Activated B cell treated with CpG ODN at 0.5 μM for 24 hours (primary cell): ENCODE data around the gene ACVRL1. TPM values are rescaled to one million over a fixed set of nuclear protein-coding genes. Genes with fewer than 3 reads are reported as not detected.

ENCODE experiments used
- ATAC-seq: fragments of 200-7000 bp; cut with Tn5 transposase; one replicate; pipeline ENCODE4 v1.10.0; 2021; ENCODE audit warnings: low read depth, mild to moderate bottlenecking, moderate library complexity
- CTCF ChIA-PET: fragments of 350-600 bp; sonication (Branson Sonifier 250); formaldehyde crosslinking; loops from one replicate; lab custom pipeline; 2021; ENCODE audit warnings: antibody characterized with exemption; lab: Charles Lee
- POLR2A ChIA-PET: fragments of 350-600 bp; sonication (Branson Sonifier 250); formaldehyde crosslinking; loops from one replicate; lab custom pipeline; 2021; ENCODE audit warnings: antibody characterized with exemption; lab: Charles Lee
- DNase-seq: peaks from one replicate; pipeline ENCODE4 v3.0.0; 2022
- H3K27ac Mint-ChIP-seq: one replicate; pipeline ENCODE4 v1.8.0; 2020; ENCODE audit warnings: mixed read lengths
- H3K27me3 Mint-ChIP-seq: one replicate; pipeline ENCODE4 v1.8.0; 2021; ENCODE audit warnings: mixed read lengths
- H3K36me3 Mint-ChIP-seq: one replicate; pipeline ENCODE4 v1.8.0; 2021; ENCODE audit warnings: low read depth, mixed read lengths
- H3K4me1 Mint-ChIP-seq: one replicate; pipeline ENCODE4 v1.8.0; 2021; ENCODE audit warnings: mixed read lengths
- H3K4me3 Mint-ChIP-seq: one replicate; pipeline ENCODE4 v1.8.0; 2020; ENCODE audit warnings: mild to moderate bottlenecking, mixed read lengths
- H3K9me3 Mint-ChIP-seq: one replicate; pipeline ENCODE4 v1.8.0; 2020; ENCODE audit warnings: mixed read lengths
- intact Hi-C: fragments of 100-400 bp; cut with micrococcal nuclease; formaldehyde crosslinking; loops from one replicate; pipeline ENCODE4 v1.15.1; 2024
- total RNA-seq: library from RNA; stranded (reverse); gene quantifications from 2 replicates; pipeline ENCODE4 v1.2.3, GENCODE V29; 2022
- TF ChIP-seq, protein P1 (sequence below): fragments of 200-600 bp; IDR thresholded peaks from one replicate; pipeline ENCODE4 v1.8.0; 2022; ENCODE audit warnings: antibody characterized with exemption, mild to moderate bottlenecking

Gene ACVRL1
- total RNA-seq, 1 donor from 2014 or later = not detected

DNA sequence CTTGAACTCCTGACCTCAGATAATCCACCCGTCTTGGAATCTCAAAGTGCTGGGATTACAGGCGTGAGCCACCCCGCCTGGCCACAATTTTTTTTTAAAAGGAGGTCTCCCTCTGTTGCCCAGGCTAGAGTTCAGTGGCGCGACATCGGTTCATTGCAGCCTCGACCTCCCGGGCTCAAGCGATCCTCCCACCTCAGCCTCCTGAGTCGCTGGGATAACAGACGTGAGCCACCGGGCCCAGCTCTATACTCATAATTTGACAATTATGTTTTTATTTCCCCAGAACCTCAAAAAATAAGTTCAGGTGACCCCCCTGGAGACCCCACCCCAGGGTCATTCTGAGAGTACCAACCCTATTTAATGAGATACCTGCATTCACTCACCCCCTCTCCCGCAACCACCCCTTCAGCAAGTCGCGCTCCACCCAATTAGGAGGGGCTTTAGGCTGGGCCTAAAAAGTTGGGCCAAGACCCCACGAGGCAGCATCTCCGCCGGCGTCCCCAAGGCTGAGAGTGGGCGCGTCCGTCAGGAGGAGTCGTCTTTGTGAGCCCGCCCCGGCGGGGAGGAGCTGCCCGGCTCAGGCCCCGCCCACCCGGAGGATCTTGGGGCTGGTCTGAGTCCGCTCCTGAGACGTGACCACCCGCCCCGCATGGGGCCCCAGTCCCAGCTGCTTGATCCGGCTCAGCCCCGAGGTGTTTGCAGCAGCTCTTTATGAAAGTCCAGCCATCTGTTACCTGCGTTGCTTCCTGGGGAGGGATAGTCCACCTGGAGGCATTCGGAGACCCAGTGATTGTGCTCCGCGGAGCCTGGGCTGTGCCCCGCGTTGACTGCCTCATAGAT lies 19.6 kb upstream of the ACVRL1 start, which contains the start of gene ANKRD33:
Gene ANKRD33, plus strand, starts transcription at position 628 of the 840 bp plus-strand sequence. Its CDS starts 84 bp downstream, at position 712.
- H3K27me3 Mint-ChIP-seq = peaks cover 1% of the 10 kb centered on the region
- peaks cover 3% of the 10 kb centered on the region for H3K9me3 Mint-ChIP-seq
- no peaks in the 10 kb centered on the region for H3K36me3 Mint-ChIP-seq
- intact Hi-C loops = loop anchor here (5.0 kb wide), 1 partner anchor 35 kb away; no protein-coding TSS in a partner anchor
- no peak for ATAC-seq
- peaks cover 11% of the 10 kb centered on the region for H3K4me1 Mint-ChIP-seq
- H3K27ac Mint-ChIP-seq = no peak within 1 kb of the TSS
- no peak within 1 kb of the TSS for H3K4me3 Mint-ChIP-seq
- TF ChIP-seq, protein P1, sequence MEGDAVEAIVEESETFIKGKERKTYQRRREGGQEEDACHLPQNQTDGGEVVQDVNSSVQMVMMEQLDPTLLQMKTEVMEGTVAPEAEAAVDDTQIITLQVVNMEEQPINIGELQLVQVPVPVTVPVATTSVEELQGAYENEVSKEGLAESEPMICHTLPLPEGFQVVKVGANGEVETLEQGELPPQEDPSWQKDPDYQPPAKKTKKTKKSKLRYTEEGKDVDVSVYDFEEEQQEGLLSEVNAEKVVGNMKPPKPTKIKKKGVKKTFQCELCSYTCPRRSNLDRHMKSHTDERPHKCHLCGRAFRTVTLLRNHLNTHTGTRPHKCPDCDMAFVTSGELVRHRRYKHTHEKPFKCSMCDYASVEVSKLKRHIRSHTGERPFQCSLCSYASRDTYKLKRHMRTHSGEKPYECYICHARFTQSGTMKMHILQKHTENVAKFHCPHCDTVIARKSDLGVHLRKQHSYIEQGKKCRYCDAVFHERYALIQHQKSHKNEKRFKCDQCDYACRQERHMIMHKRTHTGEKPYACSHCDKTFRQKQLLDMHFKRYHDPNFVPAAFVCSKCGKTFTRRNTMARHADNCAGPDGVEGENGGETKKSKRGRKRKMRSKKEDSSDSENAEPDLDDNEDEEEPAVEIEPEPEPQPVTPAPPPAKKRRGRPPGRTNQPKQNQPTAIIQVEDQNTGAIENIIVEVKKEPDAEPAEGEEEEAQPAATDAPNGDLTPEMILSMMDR = no peak
- DNase-seq = no peak
- POLR2A ChIA-PET = no interaction called here
- CTCF ChIA-PET = no interaction called here

DNA sequence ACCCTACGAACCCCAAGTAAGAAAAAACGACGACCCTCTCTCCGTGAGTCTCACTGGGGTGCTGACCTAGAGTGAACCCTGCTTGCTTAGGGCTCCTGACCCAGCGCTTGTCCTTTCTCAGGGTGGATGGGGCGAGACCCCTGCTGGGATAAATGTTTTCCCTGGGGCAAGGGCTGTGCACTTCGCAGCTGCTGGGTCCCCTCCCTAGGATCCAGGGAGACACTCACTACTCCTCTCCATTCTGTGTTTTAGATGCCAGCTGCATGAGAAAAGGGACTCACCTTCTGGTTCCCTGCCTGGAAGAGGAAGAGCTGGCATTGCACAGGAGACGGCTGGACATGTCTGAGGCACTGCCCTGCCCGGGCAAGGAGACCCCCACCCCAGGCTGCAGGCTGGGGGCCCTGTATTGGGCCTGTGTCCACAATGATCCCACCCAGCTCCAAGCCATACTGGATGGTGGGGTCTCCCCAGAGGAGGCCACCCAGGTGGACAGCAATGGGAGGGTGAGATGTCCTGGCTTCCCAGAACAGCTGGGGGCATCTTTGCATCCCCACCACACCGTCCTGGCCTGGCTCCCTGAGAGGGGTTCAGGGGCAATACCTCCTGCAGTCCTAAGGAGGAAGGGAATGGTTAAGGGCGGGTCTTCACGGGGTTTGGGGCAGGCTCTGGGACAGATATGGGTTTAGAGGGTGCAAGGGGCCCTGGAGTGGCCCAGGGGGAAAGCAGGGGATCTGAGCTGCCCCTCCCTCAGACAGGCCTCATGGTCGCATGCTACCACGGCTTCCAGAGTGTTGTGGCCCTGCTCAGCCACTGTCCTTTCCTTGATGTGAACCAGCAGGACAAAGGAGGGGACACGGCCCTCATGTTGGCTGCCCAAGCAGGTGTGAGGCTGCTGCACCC lies 18.7 kb upstream of the ACVRL1 start:
- ChIA-PET POLR2A (no interaction called here), CTCF (no interaction called here)
- peaks cover 3% of the 10 kb centered on the region for H3K9me3 Mint-ChIP-seq
- DNase-seq (no peak), ATAC-seq (no peak)
- H3K27ac Mint-ChIP-seq = no peak overlapping the region
- H3K36me3 Mint-ChIP-seq = no peaks in the 10 kb centered on the region
- peaks cover 11% of the 10 kb centered on the region for H3K4me1 Mint-ChIP-seq
- peaks cover 3% of the 10 kb centered on the region for H3K27me3 Mint-ChIP-seq
- no peak overlapping the region for H3K4me3 Mint-ChIP-seq
- TF ChIP-seq, protein P1 = no peak
- intact Hi-C loops = loop anchor here (5.0 kb wide), 1 partner anchor 34 kb away; no protein-coding TSS in a partner anchor

DNA sequence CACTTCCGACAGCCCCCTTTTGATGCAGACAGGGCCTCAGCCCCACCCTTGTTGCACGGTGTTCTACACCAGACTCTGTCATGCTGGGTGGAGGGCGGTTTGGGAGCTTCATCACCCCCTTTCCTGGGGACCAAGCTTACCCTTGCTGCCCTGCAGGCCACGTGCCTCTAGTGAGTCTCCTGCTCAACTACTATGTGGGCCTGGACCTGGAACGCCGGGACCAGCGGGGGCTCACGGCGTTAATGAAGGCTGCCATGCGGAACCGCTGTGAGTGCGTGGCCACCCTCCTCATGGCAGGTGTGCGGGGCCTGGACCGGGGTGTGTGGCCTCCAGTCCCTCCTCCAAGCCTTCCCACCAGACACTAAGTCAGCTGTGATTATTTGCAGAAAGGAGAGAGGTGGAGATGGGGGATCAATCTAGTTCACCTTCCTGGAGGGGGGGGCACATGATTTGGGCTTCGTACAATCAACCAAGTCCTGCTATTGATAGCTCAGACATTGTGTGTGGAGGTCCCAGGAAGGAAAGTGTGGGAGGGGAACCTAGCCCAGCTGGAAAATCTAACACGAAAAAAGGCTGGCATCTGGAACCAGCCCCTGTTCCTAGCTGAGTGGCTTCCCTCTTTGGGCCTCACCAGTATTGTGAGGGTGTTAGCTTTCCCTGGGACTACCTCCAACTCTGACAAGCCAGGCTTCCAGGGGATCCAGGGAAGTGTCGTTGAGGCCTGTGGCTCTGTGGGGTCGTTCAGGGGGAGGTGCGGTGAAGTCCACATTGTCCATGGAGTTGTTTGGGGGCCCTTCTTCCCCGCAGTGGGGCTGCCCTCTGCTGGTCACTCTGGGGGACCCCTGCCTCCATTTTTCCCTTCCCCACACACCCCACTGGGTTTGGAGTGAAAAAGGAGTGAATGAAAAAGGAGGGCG lies 17.8 kb upstream of the ACVRL1 start:
- H3K36me3 Mint-ChIP-seq = no peaks in the 10 kb centered on the region
- DNase-seq (no peak), ATAC-seq (no peak)
- no peak overlapping the region for H3K4me3 Mint-ChIP-seq
- peaks cover 3% of the 10 kb centered on the region for H3K9me3 Mint-ChIP-seq
- no peak overlapping the region for H3K27ac Mint-ChIP-seq
- ChIA-PET POLR2A (no interaction called here), CTCF (interaction anchor here (0.6 kb wide), 1 partner anchor 14 kb away, joined by 3 read pairs; no protein-coding TSS in a partner anchor)
- peaks cover 3% of the 10 kb centered on the region for H3K27me3 Mint-ChIP-seq
- peaks cover 11% of the 10 kb centered on the region for H3K4me1 Mint-ChIP-seq
- intact Hi-C loops = loop anchor here (5.0 kb wide), 1 partner anchor 33 kb away; no protein-coding TSS in a partner anchor
- TF ChIP-seq, protein P1 = no peak

DNA sequence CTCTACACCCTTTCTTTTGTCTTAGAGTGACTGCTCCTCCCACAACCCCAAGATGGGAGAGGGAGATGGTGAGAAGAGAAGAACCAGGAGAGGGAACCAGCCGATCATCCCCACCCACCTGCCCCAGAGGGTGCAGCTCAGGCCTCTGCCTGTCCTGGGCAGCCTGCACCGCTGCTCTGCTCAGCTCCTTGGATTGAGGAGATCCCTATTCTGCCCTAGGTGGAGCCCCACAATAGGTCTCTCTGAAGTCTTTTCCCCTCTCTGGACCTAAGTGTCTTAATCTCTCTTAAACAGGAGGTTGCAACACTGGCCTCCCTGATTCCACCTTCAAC lies 17.2 kb upstream of the ACVRL1 start:
- Mint-ChIP-seq H3K27me3 (peaks cover 3% of the 10 kb centered on the region), H3K4me3 (no peak overlapping the region), H3K4me1 (peaks cover 11% of the 10 kb centered on the region), H3K27ac (no peak overlapping the region), H3K9me3 (peaks cover 2% of the 10 kb centered on the region), H3K36me3 (no peaks in the 10 kb centered on the region)
- ChIA-PET CTCF (interaction anchor here (0.6 kb wide), 2 partner anchors 15 to 130 kb away, joined by 3 read pairs; no protein-coding TSS in a partner anchor), POLR2A (no interaction called here)
- DNase-seq (no peak), ATAC-seq (no peak)
- TF ChIP-seq, protein P1 = no peak
- intact Hi-C loops = no loop called here
